ENCODE results near the gene FBXW11. TPM values are rescaled to one million over a fixed set of nuclear protein-coding genes. Genes with fewer than 3 reads are reported as not detected.

The FBXW11 gene
- total RNA-seq, 1 experiment from 2014 or later: 95.1 TPM

GRCh38 chr5:171851251-171851650 is 155.2 kb downstream of the FBXW11 start:
- Histone ChIP-seq H3K4me3 (no peak overlapping the region), H3K4me1 (no peaks in the 10 kb centered on the region), H3K27ac (no peak overlapping the region), H3K9me3 (replicated peaks) (no peaks in the 10 kb centered on the region), H3K36me3 (no peaks in the 10 kb centered on the region), H3K27me3 (no peaks in the 10 kb centered on the region)
- no peak for DNase-seq

GRCh38 chr5:171850324-171850947 is 156.0 kb downstream of the FBXW11 start:
- no peak overlapping the region for H3K27ac ChIP-seq
- peak in 1 of 2 experiments; percentile 48 for DNase-seq
- no peaks in the 10 kb centered on the region for H3K4me1 ChIP-seq

GRCh38 chr5:171849585-171850323 is 156.7 kb downstream of the FBXW11 start:
- H3K27me3 ChIP-seq: no peaks in the 10 kb centered on the region
- DNase-seq: no peak
- H3K36me3 ChIP-seq: no peaks in the 10 kb centered on the region
- H3K27ac ChIP-seq: no peak overlapping the region
- no peaks in the 10 kb centered on the region for H3K9me3 ChIP-seq (replicated peaks)
- H3K4me3 ChIP-seq: no peak overlapping the region
- H3K4me1 ChIP-seq: no peaks in the 10 kb centered on the region

More at GRCh38 chr5:171850324-171850947, 156.0 kb downstream of the FBXW11 start:
- Histone ChIP-seq H3K9me3 (replicated peaks) (no peaks in the 10 kb centered on the region), H3K4me3 (no peak overlapping the region), H3K27me3 (no peaks in the 10 kb centered on the region), H3K36me3 (no peaks in the 10 kb centered on the region)

GRCh38 chr5:171848911-171849520 is 157.4 kb downstream of the FBXW11 start:
- H3K27me3 ChIP-seq: no peaks in the 10 kb centered on the region
- DNase-seq: no peak

GRCh38 chr5:171848486-171848885 is 158.0 kb downstream of the FBXW11 start:
- H3K36me3 ChIP-seq: no peaks in the 10 kb centered on the region
- H3K4me1 ChIP-seq: no peaks in the 10 kb centered on the region
- H3K27me3 ChIP-seq: no peaks in the 10 kb centered on the region
- DNase-seq: no peak
- H3K9me3 ChIP-seq (replicated peaks): no peaks in the 10 kb centered on the region
- no peak overlapping the region for H3K4me3 ChIP-seq
- no peak overlapping the region for H3K27ac ChIP-seq

More at GRCh38 chr5:171848911-171849520, 157.4 kb downstream of the FBXW11 start:
- H3K36me3 ChIP-seq: no peaks in the 10 kb centered on the region
- no peaks in the 10 kb centered on the region for H3K9me3 ChIP-seq (replicated peaks)
- H3K27ac ChIP-seq: no peak overlapping the region
- H3K4me1 ChIP-seq: no peaks in the 10 kb centered on the region
- no peak overlapping the region for H3K4me3 ChIP-seq

GRCh38 chr5:171848006-171848405 is 158.4 kb downstream of the FBXW11 start:
- H3K27ac ChIP-seq: no peak overlapping the region
- no peak overlapping the region for H3K4me3 ChIP-seq
- H3K27me3 ChIP-seq: no peaks in the 10 kb centered on the region
- no peaks in the 10 kb centered on the region for H3K4me1 ChIP-seq
- no peaks in the 10 kb centered on the region for H3K36me3 ChIP-seq
- no peak for DNase-seq
- H3K9me3 ChIP-seq (replicated peaks): no peaks in the 10 kb centered on the region

GRCh38 chr5:171847026-171847425 is 159.4 kb downstream of the FBXW11 start:
- H3K27me3 ChIP-seq: no peaks in the 10 kb centered on the region
- H3K4me1 ChIP-seq: no peaks in the 10 kb centered on the region
- no peaks in the 10 kb centered on the region for H3K9me3 ChIP-seq (replicated peaks)
- no peak overlapping the region for H3K4me3 ChIP-seq
- no peak for DNase-seq
- H3K27ac ChIP-seq: no peak overlapping the region
- H3K36me3 ChIP-seq: no peaks in the 10 kb centered on the region

- Histone ChIP-seq H3K4me1 (no peaks in the 10 kb centered on the region), H3K27me3 (no peaks in the 10 kb centered on the region), H3K9me3 (replicated peaks) (no peaks in the 10 kb centered on the region), H3K27ac (no peak overlapping the region), H3K36me3 (no peaks in the 10 kb centered on the region), H3K4me3 (no peak overlapping the region)
- DNase-seq: no peak
Measured at GRCh38 chr5:171846323-171846722, 160.1 kb downstream of the FBXW11 start.

- no peaks in the 10 kb centered on the region for H3K9me3 ChIP-seq (replicated peaks)
- no peak overlapping the region for H3K27ac ChIP-seq
- DNase-seq: no peak
- H3K4me1 ChIP-seq: no peaks in the 10 kb centered on the region
- H3K27me3 ChIP-seq: no peaks in the 10 kb centered on the region
- H3K4me3 ChIP-seq: no peak overlapping the region
- H3K36me3 ChIP-seq: no peaks in the 10 kb centered on the region
Measured at GRCh38 chr5:171845857-171846256, 160.6 kb downstream of the FBXW11 start.

- no peak for DNase-seq
- Histone ChIP-seq H3K27me3 (no peaks in the 10 kb centered on the region), H3K27ac (no peak overlapping the region)
Measured at GRCh38 chr5:171845040-171845630, 161.3 kb downstream of the FBXW11 start.

GRCh38 chr5:171842777-171843328 is 163.6 kb downstream of the FBXW11 start:
- no peak overlapping the region for H3K27ac ChIP-seq

More at GRCh38 chr5:171845040-171845630, 161.3 kb downstream of the FBXW11 start:
- no peaks in the 10 kb centered on the region for H3K4me1 ChIP-seq
- H3K9me3 ChIP-seq (replicated peaks): no peaks in the 10 kb centered on the region
- H3K4me3 ChIP-seq: no peak overlapping the region
- H3K36me3 ChIP-seq: no peaks in the 10 kb centered on the region

GRCh38 chr5:171841984-171842776 is 164.3 kb downstream of the FBXW11 start:
- DNase-seq: no peak
- no peaks in the 10 kb centered on the region for H3K4me1 ChIP-seq
- H3K4me3 ChIP-seq: no peak overlapping the region
- no peak overlapping the region for H3K27ac ChIP-seq
- H3K36me3 ChIP-seq: no peaks in the 10 kb centered on the region
- no peaks in the 10 kb centered on the region for H3K27me3 ChIP-seq
- H3K9me3 ChIP-seq (replicated peaks): no peaks in the 10 kb centered on the region

More at GRCh38 chr5:171842777-171843328, 163.6 kb downstream of the FBXW11 start:
- Histone ChIP-seq H3K36me3 (no peaks in the 10 kb centered on the region), H3K4me1 (no peaks in the 10 kb centered on the region), H3K27me3 (no peaks in the 10 kb centered on the region), H3K4me3 (no peak overlapping the region), H3K9me3 (replicated peaks) (no peaks in the 10 kb centered on the region)
- no peak for DNase-seq

GRCh38 chr5:171840711-171841522 is 165.5 kb downstream of the FBXW11 start:
- Histone ChIP-seq H3K27ac (no peak overlapping the region), H3K4me3 (no peak overlapping the region), H3K4me1 (no peaks in the 10 kb centered on the region), H3K9me3 (replicated peaks) (no peaks in the 10 kb centered on the region), H3K27me3 (no peaks in the 10 kb centered on the region), H3K36me3 (no peaks in the 10 kb centered on the region)
- no peak for DNase-seq

Data from SJCRH30 (cell line).